HG02870 (cell line): ENCODE measurements around the gene DIP2B.

ENCODE experiments used
- ATAC-seq: cut with Tn5 transposase; IDR thresholded peaks from one replicate; pipeline ENCODE4 v1.9.1; 2021; ENCODE audit warnings: mild to moderate bottlenecking, moderate library complexity; ENCODE audit not compliant: unreplicated experiment

Gene DIP2B

GRCh38 chr12:50627491-50627890, 122.7 kb downstream of the DIP2B start:
- no peak for ATAC-seq

GRCh38 chr12:50628394-50628793, 123.6 kb downstream of the DIP2B start:
- no peak for ATAC-seq

- no peak for ATAC-seq
Measured at GRCh38 chr12:50633955-50634354, 129.2 kb downstream of the DIP2B start.

- ATAC-seq, result no peak
Measured at GRCh38 chr12:50634379-50634778, 129.6 kb downstream of the DIP2B start.

GRCh38 chr12:50635364-50635763, 130.6 kb downstream of the DIP2B start:
- ATAC-seq, result no peak

- no peak for ATAC-seq
Measured at GRCh38 chr12:50635857-50636256, 131.1 kb downstream of the DIP2B start.

- ATAC-seq, result no peak
Measured at GRCh38 chr12:50636505-50636904, 131.7 kb downstream of the DIP2B start.

GRCh38 chr12:50637870-50638481, 133.2 kb downstream of the DIP2B start:
- no peak for ATAC-seq

GRCh38 chr12:50638482-50638880, 133.7 kb downstream of the DIP2B start:
- ATAC-seq, result no peak

- ATAC-seq, result no peak
Measured at GRCh38 chr12:50639721-50640120, 134.9 kb downstream of the DIP2B start.

DNA sequence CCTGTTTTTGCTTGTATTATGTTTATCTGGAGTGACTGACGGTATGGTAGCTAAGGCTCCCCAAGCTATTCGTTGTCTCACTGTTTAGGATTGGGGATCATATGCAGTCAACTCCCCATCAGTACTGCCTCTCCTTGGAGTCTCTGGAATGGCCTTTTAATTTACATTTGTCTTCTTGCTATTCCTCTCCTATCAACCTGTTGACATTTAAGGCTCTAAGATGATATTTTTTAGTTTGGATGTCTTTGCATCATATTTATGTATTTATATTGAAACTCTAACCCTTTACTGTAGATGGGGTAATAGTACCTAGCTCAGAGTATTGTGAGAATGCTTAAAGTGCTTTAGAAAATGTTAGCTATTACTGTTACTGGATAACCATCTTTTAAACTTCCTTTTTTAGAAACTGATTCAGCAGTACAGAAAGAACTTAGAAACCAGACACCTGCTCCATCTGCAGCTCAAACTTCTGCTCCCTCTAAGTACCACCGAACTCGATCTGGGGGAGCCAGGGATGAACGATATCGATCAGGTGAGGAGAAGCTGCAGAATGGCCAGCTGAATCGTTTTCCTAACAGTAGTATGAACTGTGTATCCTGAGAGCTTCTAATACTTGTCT, 135.6 kb downstream of the DIP2B start:
- ATAC-seq, result no peak

DNA sequence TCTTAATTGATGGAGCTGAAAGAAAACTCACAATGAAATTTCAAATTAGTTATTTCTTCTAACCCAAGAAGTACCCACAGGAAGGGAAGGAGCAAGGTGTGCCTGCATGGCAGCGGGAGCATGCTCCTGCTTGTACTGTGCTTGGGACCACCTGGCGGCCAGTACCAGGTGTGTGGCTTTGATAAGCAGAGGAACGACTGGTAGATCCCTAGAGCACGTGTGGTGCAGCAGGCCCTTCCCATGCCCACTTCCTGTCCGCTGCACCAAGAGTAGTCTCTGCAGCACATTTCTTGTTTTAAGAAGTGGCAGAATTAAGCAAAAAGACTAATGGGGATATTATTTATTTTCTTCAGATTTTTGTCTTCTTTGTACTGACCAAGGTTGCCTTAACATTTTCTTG, 136.8 kb downstream of the DIP2B start:
- ATAC-seq, result no peak

DNA sequence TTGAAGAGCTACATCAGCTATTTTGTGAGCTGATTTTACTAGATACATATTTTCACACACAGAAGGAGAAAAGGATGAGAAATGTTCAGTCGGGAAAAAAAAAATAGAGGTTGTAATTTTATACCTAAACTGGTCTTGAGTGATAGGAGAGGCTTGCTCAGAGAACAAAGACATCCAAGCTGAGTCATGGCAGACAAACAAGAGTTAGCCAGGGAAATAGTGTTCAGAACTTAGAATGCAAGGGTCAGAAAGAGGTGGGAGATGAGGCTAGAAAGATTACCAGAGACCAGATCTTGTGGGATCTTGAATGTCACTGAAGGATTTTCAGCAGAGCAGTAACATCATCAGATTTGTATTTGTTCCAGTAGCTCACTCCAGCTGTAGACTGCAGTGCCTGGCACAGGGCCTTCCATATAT, 137.3 kb downstream of the DIP2B start:
- no peak for ATAC-seq

- ATAC-seq, result no peak
Measured at GRCh38 chr12:50642761-50643160, 138.0 kb downstream of the DIP2B start.

- ATAC-seq, result no peak
Measured at GRCh38 chr12:50647031-50647430, 142.2 kb downstream of the DIP2B start.

DNA sequence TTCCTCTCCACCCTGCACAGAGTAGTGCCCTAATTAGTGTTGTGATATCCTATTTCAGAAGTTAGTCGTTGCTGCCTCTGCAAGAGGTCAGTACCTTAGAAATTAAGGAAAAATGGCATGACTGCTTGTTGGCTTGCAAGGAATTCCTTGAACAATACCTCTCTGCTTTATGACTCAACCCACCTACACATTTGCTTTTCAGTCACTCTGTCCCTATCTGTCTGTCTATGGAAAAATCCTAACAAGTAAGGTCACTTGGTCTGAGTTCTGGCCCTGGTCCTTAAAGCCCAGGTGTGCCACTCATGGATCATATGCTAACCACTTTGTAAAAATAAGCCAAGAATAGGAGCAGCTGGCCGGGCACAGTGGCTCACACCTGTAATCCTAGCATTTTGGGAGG, 142.7 kb downstream of the DIP2B start:
- no peak for ATAC-seq

GRCh38 chr12:50650285-50650684, 145.5 kb downstream of the DIP2B start:
- ATAC-seq, result no peak

DNA sequence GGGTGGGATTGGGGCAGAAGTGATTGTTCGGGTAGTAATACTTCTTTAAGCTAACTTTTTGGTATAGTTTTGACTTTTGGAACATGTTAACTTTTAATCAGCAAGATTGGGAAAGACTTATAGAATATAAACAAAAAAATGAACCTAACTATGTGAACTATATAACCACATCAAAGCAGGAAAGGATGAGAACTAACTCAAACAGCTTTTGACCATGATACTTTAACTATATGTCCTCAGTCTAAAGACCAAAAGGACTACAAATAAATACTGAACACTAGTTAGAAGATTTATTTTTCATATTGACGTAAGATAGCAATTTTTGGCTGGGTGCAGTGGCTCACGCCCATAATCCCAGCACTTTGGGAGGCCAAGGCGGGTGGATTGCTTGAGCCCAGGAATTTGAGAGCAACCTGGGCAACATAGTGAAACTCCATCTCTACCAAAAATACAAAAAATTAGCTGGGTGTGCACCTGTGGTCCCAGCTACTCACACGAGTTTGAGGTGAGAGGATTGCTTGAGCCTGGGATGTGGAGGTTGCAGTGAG, 150.7 kb downstream of the DIP2B start:
- no peak for ATAC-seq

DNA sequence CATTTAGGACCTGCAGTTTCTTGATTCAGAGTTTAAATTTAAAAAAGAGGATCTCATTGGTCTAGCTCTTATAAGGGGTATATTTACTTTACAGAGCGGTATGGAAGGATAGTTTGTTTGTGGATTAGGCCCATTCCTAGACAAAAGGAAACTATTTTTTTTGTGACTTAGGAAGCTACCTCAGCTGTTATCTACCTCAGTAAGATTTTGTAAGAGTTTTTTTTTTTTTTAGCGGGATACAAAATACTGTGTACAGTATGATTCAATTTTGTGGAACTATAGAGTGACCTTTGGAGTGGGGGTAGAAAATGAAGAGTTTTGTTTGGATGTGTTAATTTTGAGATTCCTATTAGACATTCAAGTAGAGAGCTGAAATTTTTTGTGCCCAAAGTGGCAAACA, 154.5 kb downstream of the DIP2B start:
- ATAC-seq, result no peak

- no peak for ATAC-seq
Measured at GRCh38 chr12:50659690-50660424, 155.1 kb downstream of the DIP2B start.

DNA sequence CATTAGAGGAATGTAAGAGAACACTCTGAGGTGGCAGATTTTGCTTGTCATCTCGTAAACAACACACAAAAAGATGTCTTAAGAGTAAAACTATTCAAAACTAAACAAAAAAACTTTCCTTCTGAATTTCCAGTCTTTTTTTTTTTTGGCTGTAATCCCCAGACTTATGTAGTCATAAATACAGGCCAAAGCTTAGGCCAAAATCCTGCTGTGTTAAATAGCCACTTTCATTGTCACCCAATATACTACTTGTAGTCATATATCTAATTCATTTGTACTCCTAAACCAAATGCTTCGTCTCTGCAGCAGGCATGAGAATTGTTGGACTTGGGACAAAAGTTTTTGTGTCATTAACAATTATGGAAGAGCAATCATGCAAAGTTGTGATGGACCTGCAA, 155.6 kb downstream of the DIP2B start:
- no peak for ATAC-seq
